ENCODE measurements around the gene TMEM161A. TPM values are rescaled to one million over a fixed set of nuclear protein-coding genes. Genes with fewer than 3 reads are reported as not detected.
"Not testable (repeated sequence)": the region's sequence is repeated elsewhere in the genome, so short reads cannot be mapped to it uniquely, and the experiment has no call there.

Gene TMEM161A
- total RNA-seq, 1 donor from 2014 or later = 14.5 TPM

- H3K36me3 ChIP-seq = peaks cover 13 to 27% of the 10 kb centered on the region in 2 donors
These were observed 35.1 kb downstream of the TMEM161A start for GRCh38 chr19:19103167-19103566.

GRCh38 chr19:19102566-19102965 is 35.7 kb downstream of the TMEM161A start:
- H3K4me1 ChIP-seq; intact Hi-C loops (cut with DNase I); DNase-seq (ENCODE audit: low spot score in 2 of 2); H3K27ac ChIP-seq; H3K9me3 ChIP-seq; H3K27me3 ChIP-seq; H3K4me3 ChIP-seq: not testable (repeated sequence)
- H3K36me3 ChIP-seq = peaks cover 16 to 27% of the 10 kb centered on the region in 2 donors

More at GRCh38 chr19:19103167-19103566, 35.1 kb downstream of the TMEM161A start:
- TF ChIP-seq CTCF (IDR thresholded peaks at IDR 0.05) = no peak
- H3K9me3 ChIP-seq = no peaks in the 10 kb centered on the region
- H3K27ac ChIP-seq = no peak overlapping the region
- no peak overlapping the region for H3K4me3 ChIP-seq
- H3K4me1 ChIP-seq = no peaks in the 10 kb centered on the region
- no peak for DNase-seq (ENCODE audit: low spot score in 2 of 2)
- no peaks in the 10 kb centered on the region for H3K27me3 ChIP-seq
- intact Hi-C loops (cut with DNase I) = no loop called here

GRCh38 chr19:19101540-19101939 is 36.7 kb downstream of the TMEM161A start:
- DNase-seq (ENCODE audit: low spot score in 2 of 2) = no peak
- H3K9me3 ChIP-seq = no peaks in the 10 kb centered on the region
- no peak for TF ChIP-seq CTCF (IDR thresholded peaks at IDR 0.05)
- no peak overlapping the region for H3K27ac ChIP-seq
- no peaks in the 10 kb centered on the region for H3K4me1 ChIP-seq
- no peak overlapping the region for H3K4me3 ChIP-seq
- peaks cover 16 to 37% of the 10 kb centered on the region in 2 donors for H3K36me3 ChIP-seq
- H3K27me3 ChIP-seq = no peaks in the 10 kb centered on the region
- intact Hi-C loops (cut with DNase I) = no loop called here

DNA sequence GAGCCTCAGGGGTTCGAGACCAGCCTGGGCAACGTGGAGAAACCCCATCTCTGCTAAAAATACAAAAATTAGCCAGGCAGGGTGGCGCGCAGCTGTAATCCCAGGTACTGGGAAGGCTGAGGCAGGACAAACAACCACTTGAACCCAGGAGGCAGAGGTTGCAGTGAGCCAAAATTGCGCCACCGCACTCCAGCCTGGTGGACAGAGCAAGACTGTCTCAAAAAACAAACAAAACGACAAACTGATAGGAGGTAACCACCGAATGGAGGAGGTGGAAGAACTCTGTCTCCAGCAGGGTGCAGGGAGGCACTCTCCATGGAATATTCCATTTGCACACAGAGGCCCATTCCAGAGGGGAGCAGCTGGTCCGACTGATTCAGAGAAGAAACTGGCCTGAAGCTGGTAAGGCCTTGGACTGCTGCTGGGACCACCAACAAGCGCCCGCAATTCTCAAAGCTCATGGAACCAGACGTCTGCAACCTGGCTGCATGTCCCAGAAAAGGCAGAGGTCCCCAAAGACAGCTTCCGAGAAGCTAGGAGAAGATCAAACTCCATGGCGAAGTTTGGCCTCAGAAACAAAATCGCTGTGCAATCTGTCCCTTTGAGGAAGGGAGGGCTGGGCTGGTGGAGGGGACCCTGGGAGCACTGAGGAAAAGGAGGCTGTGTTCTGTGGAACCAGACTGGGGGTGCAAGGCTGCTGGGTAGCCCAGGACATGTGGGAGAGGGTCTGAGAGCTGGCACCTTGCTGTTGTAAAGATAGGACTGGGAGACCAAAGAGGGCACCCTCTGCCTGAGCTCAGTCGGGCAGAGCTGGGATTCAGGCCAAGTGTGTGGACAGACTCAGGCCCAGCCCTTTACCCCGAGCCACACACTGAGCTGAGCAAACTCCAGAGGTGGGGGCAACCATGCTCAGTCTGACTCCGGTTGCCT is 39.3 kb downstream of the TMEM161A start:
- no peak overlapping the region for H3K4me3 ChIP-seq
- peaks cover 16 to 40% of the 10 kb centered on the region in 2 donors for H3K36me3 ChIP-seq
- DNase-seq (ENCODE audit: low spot score in 2 of 2) = no peak
- no peaks in the 10 kb centered on the region for H3K4me1 ChIP-seq
- intact Hi-C loops (cut with DNase I) = no loop called here
- TF ChIP-seq CTCF (IDR thresholded peaks at IDR 0.05) = no peak
- no peaks in the 10 kb centered on the region for H3K9me3 ChIP-seq
- H3K27ac ChIP-seq = no peak overlapping the region
- H3K27me3 ChIP-seq = no peaks in the 10 kb centered on the region

DNA sequence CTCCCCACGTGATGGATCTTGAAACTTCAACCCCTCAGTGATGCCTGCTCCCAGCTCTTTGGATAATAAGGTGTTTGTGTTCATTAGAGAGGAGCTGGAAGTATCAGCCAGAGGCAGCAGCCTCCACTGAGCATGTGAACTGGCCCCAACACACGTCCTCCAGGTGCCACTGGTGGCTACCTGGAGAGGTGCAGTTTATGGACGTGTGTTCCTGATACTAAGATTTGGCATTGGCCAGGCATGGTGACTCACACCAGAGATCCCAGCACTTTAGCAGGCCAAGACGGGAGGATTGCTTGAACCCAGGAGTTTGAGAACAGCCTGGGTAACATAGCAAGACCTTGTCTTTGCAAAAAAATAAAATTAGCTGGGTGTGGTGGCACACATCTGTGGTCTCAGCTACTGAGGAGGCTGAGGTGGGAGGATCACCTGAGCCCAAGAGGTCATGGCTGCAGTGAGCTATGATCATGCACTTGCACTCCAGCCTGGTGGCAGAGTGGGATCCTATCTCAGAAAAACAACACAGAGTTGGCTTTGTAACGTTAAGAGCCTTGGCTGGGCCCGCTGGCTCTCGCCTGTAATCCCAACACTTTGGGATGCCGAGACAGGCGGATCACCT is 40.1 kb downstream of the TMEM161A start:
- H3K27me3 ChIP-seq = no peaks in the 10 kb centered on the region
- no peak for TF ChIP-seq CTCF (IDR thresholded peaks at IDR 0.05)
- DNase-seq (ENCODE audit: low spot score in 2 of 2) = no peak
- no peaks in the 10 kb centered on the region for H3K4me1 ChIP-seq
- peaks cover 16 to 40% of the 10 kb centered on the region in 2 donors for H3K36me3 ChIP-seq
- intact Hi-C loops (cut with DNase I) = no loop called here
- H3K4me3 ChIP-seq = no peak overlapping the region
- no peak overlapping the region for H3K27ac ChIP-seq
- H3K9me3 ChIP-seq = no peaks in the 10 kb centered on the region

Data from ascending aorta (tissue), 2 donors.